ENCODE measurements around the gene C1QTNF1. TPM values are rescaled to one million over a fixed set of nuclear protein-coding genes. Genes with fewer than 3 reads are reported as not detected.

The C1QTNF1 gene
- total and polyA plus RNA-seq, 2 donors (not counting 3 experiments of a cell fraction or from before 2014, with no cell fraction given), result 2.5 to 4.0 TPM

GRCh38 chr17:79001190-79002020, 22.6 kb upstream of the C1QTNF1 start:
- H4K20me1 ChIP-seq (replicated peaks; ENCODE audit: control insufficient read depth, extremely low read depth, insufficient read depth, low read length), result no peaks in the 10 kb centered on the region
- no peaks in the 10 kb centered on the region for H3K9me1 ChIP-seq (replicated peaks; ENCODE audit: control insufficient read depth, extremely low read depth, insufficient read depth, low read length)
- intact Hi-C loops (cut with micrococcal nuclease) (no loop called here), dilution Hi-C loops (cut with MboI; ENCODE audit: extremely low pct_ligation_motif_present, low sequenced_read_pairs) (no loop called here)
- H2AFZ ChIP-seq (ENCODE audit: low read depth, low read length), result no peak overlapping the region
- H3K4me3 ChIP-seq (replicated peaks in 1 of 3; ENCODE audit: insufficient read depth in 1 of 3, low read depth in 1 of 3, low read length in 3 of 3), result no peak overlapping the region
- H3K27me3 ChIP-seq (ENCODE audit: control insufficient read depth in 2 of 2, insufficient read depth in 2 of 2, low read length in 2 of 2), result no peaks in the 10 kb centered on the region
- no TSS peak for BruUV-seq (replicated peaks)
- ChIA-PET CTCF (no interaction called here), POLR2A (no interaction called here)
- H3K79me2 ChIP-seq (ENCODE audit: control insufficient read depth, insufficient read depth, low read length), result peaks cover 74% of the 10 kb centered on the region
- DNase-seq (ENCODE audit: low read depth, low spot score) (no peak), FAIRE-seq (no peak)
- TF ChIP-seq EZH2 (IDR thresholded peaks at IDR 0.05; ENCODE audit: borderline replicate concordance, low read depth, low read length, severe bottlenecking) (no peak), MAX (IDR thresholded peaks at IDR 0.05; ENCODE audit: insufficient read depth, insufficient read length) (no peak), FOS (IDR thresholded peaks at IDR 0.05; ENCODE audit: borderline replicate concordance, insufficient read depth, low read length) (no peak), GATA2 (IDR thresholded peaks at IDR 0.05; ENCODE audit: insufficient read depth, insufficient read length, low read depth, low read length) (no peak), JUN (IDR thresholded peaks at IDR 0.05; ENCODE audit: borderline replicate concordance, insufficient read depth, insufficient read length, low read depth) (no peak), CTCF (IDR thresholded peaks at IDR 0.05; ENCODE audit: extremely low read depth in 1 of 2, insufficient read depth in 1 of 2, low read depth in 1 of 2, low read length in 2 of 2) (no peak), MYC (IDR thresholded peaks at IDR 0.05; ENCODE audit: low read depth, low read length) (no peak), POLR2A (IDR thresholded peaks at IDR 0.05; ENCODE audit: low read depth, low read length) (no peak), POLR2AphosphoS5 (IDR thresholded peaks at IDR 0.05; ENCODE audit: insufficient read depth, low read depth, low read length) (no peak)
- H3K9ac ChIP-seq (replicated peaks; ENCODE audit: extremely low read depth, insufficient read depth, low read length), result no peak overlapping the region
- no peaks in the 10 kb centered on the region for H3K9me3 ChIP-seq (replicated peaks; ENCODE audit: control insufficient read depth, insufficient read depth, low read length)
- no peak overlapping the region for H3K27ac ChIP-seq (ENCODE audit: insufficient read depth, low read depth, low read length)
- no peak overlapping the region for H3K4me2 ChIP-seq (ENCODE audit: insufficient read depth, low read length)
- peaks cover 12% of the 10 kb centered on the region for H3K4me1 ChIP-seq (ENCODE audit: control insufficient read depth, extremely low read depth, insufficient read depth, low read length)
- peaks cover 4 to 22% of the 10 kb centered on the region in 2 experiments for H3K36me3 ChIP-seq (ENCODE audit: control insufficient read depth in 2 of 2, extremely low read depth in 1 of 2, insufficient read depth in 2 of 2, low read length in 2 of 2)
